ENCODE measurements around the gene CAPN9.

The CAPN9 gene

GRCh38 chr1:230809256-230809990, 62.2 kb downstream of the CAPN9 start:
- H3K4me3 ChIP-seq (ENCODE audit: low read length): no peak overlapping the region
- no peak for DNase-seq (ENCODE audit: low read depth, low spot score)

GRCh38 chr1:230812568-230812967, 65.4 kb downstream of the CAPN9 start:
- no peak for DNase-seq (ENCODE audit: low read depth, low spot score)
- no peak overlapping the region for H3K4me3 ChIP-seq (ENCODE audit: low read length)

GRCh38 chr1:230814949-230815692, 67.9 kb downstream of the CAPN9 start:
- no peak for DNase-seq (ENCODE audit: low read depth, low spot score)
- H3K4me3 ChIP-seq (ENCODE audit: low read length): no peak overlapping the region

- DNase-seq (ENCODE audit: low read depth, low spot score): no peak
- no peak overlapping the region for H3K4me3 ChIP-seq (ENCODE audit: low read length)
Measured at GRCh38 chr1:230816018-230816417, 68.8 kb downstream of the CAPN9 start.

- H3K4me3 ChIP-seq (ENCODE audit: low read length): no peak overlapping the region
- no peak for DNase-seq (ENCODE audit: low read depth, low spot score)
Measured at GRCh38 chr1:230818367-230818766, 71.2 kb downstream of the CAPN9 start.

GRCh38 chr1:230818901-230819300, 71.7 kb downstream of the CAPN9 start:
- H3K4me3 ChIP-seq (ENCODE audit: low read length): no peak overlapping the region
- DNase-seq (ENCODE audit: low read depth, low spot score): no peak

GRCh38 chr1:230819976-230820375, 72.8 kb downstream of the CAPN9 start:
- no peak for DNase-seq (ENCODE audit: low read depth, low spot score)

GRCh38 chr1:230820568-230820967, 73.4 kb downstream of the CAPN9 start:
- DNase-seq (ENCODE audit: low read depth, low spot score): no peak
- no peak overlapping the region for H3K4me3 ChIP-seq (ENCODE audit: low read length)

More at GRCh38 chr1:230819976-230820375, 72.8 kb downstream of the CAPN9 start:
- H3K4me3 ChIP-seq (ENCODE audit: low read length): no peak overlapping the region

- no peak overlapping the region for H3K4me3 ChIP-seq (ENCODE audit: low read length)
- DNase-seq (ENCODE audit: low read depth, low spot score): no peak
Measured at GRCh38 chr1:230821346-230821745, 74.2 kb downstream of the CAPN9 start.

GRCh38 chr1:230822092-230822581, 74.9 kb downstream of the CAPN9 start:
- no peak overlapping the region for H3K4me3 ChIP-seq (ENCODE audit: low read length)
- no peak for DNase-seq (ENCODE audit: low read depth, low spot score)

- H3K4me3 ChIP-seq (ENCODE audit: low read length): no peak overlapping the region
- no peak for DNase-seq (ENCODE audit: low read depth, low spot score)
Measured at GRCh38 chr1:230823426-230823825, 76.2 kb downstream of the CAPN9 start.

GRCh38 chr1:230823931-230824381, 76.8 kb downstream of the CAPN9 start:
- H3K4me3 ChIP-seq (ENCODE audit: low read length): no peak overlapping the region
- DNase-seq (ENCODE audit: low read depth, low spot score): no peak

- H3K4me3 ChIP-seq (ENCODE audit: low read length): no peak overlapping the region
- DNase-seq (ENCODE audit: low read depth, low spot score): no peak
Measured at GRCh38 chr1:230824551-230824918, 77.3 kb downstream of the CAPN9 start.

- DNase-seq (ENCODE audit: low read depth, low spot score): no peak
- no peak overlapping the region for H3K4me3 ChIP-seq (ENCODE audit: low read length)
Measured at GRCh38 chr1:230824919-230825721, 77.9 kb downstream of the CAPN9 start.

GRCh38 chr1:230825761-230826160, 78.6 kb downstream of the CAPN9 start:
- no peak overlapping the region for H3K4me3 ChIP-seq (ENCODE audit: low read length)
- DNase-seq (ENCODE audit: low read depth, low spot score): no peak

- no peak for DNase-seq (ENCODE audit: low read depth, low spot score)
- H3K4me3 ChIP-seq (ENCODE audit: low read length): no peak overlapping the region
Measured at GRCh38 chr1:230826166-230826875, 79.1 kb downstream of the CAPN9 start.

GRCh38 chr1:230827081-230827681, 80.0 kb downstream of the CAPN9 start:
- H3K4me3 ChIP-seq (ENCODE audit: low read length): no peak overlapping the region
- no peak for DNase-seq (ENCODE audit: low read depth, low spot score)

GRCh38 chr1:230827801-230828200, 80.6 kb downstream of the CAPN9 start:
- no peak overlapping the region for H3K4me3 ChIP-seq (ENCODE audit: low read length)
- no peak for DNase-seq (ENCODE audit: low read depth, low spot score)

GRCh38 chr1:230828421-230828820, 81.2 kb downstream of the CAPN9 start:
- H3K4me3 ChIP-seq (ENCODE audit: low read length): no peak overlapping the region
- no peak for DNase-seq (ENCODE audit: low read depth, low spot score)

Measured in Jurkat, Clone E6-1 (cell line).